Measurements from ENCODE around the gene VAMP3.
A peak's percentile ranks its signal among the peaks of the same experiment; 100 is the strongest.

The VAMP3 gene

DNA sequence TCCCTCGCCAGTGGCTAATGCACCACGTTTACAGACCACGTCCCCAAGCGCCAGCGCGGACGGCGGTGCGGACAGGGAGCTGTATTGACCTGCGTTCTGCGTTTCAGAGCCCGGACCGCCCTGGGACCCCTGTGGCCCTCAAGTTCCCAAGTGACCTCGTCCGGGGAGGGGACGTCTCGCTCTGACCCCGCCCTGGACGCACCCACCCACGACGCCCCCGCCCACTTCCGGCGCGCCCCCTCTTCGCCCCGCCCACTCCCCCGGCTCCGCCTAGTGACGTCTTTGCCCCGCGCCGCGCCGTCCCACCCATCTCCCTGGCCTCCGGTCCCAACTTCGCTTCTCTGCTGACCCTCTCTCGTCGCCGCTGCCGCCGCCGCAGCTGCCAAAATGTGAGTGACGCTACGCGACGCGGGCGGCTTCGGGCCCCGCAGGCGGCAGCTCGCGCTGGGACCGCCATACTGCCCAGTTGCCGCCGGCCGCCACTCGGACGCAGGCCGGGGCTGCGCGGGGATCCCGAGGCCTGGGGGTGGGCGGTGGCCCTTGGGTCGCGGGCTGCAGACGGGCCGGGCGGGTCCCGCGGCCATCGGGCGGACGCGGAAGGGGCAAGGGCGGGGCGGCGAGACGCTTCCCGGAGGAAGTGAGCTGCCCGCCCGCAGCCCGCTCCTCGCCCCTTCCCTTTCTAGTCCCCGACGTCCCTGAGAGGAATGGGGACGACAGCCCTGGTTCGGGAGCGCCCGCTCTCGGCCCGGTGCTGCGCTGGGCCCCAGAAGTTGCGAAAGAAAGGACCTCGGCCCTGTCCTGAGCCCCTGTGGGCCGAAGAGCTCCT, at the start of gene VAMP3:
VAMP3 (plus strand) TSS at position 300 of the 826 bp plus-strand sequence; CDS start at position 388, 88 bp downstream.
- TF ChIP-seq ZNF274 (IDR thresholded peaks at IDR 0.05; ENCODE audit: low read depth, low read length), result no peak
- H3K9ac ChIP-seq (ENCODE audit: insufficient read length, low read depth), result peak within 1 kb of the TSS; percentile 92
- H3K4me1 ChIP-seq (ENCODE audit: insufficient read depth, insufficient read length), result no peaks in the 10 kb centered on the region
- DNase-seq (ENCODE audit: low read depth, low spot score), result no peak
- H3K9me3 ChIP-seq (ENCODE audit: insufficient read depth, low read length), result no peaks in the 10 kb centered on the region
- peak within 1 kb of the TSS; percentile 86 for H3K4me3 ChIP-seq (ENCODE audit: insufficient read length, low read depth)
- peaks cover 27% of the 10 kb centered on the region for H3K36me3 ChIP-seq (ENCODE audit: insufficient read depth, insufficient read length, low read length)
- H3K27me3 ChIP-seq (ENCODE audit: insufficient read depth, insufficient read length), result no peaks in the 10 kb centered on the region

DNA sequence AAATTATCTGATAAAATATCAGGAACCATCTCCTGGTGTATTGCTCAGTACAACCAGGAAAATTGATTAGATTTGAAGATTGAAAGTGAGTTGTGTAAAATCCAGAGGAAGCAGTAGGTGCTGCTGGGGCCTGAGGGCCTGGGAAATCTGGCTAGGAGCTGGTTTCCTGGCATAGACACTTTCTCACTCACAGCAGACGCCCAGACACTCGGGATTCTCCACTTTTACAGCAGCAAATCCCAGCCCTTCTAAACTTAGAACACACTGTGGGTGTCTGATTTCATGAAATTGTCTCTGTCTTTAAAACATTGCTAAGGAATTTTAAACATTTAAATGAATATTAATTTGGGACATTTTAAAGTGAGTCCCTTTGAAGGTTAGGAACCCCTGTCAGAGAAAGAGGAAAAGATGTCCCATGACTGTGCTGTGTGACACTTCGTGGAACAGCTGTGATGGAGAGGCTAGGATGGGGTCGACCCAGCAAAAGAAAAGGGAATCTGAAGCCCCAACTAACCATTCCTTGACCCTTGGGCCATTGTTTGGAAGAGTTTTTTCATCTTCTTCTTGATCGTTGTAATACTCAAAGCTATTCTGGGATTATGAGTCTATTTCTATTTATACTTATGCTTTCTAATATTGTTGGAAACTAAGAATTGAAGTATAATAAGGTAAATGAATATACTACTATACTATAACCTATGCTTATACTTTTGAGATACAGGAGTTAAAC, 49.0 kb upstream of the VAMP3 start:
- no peak for TF ChIP-seq ZNF274 (IDR thresholded peaks at IDR 0.05; ENCODE audit: low read depth, low read length)
- no peak for TF ChIP-seq SUZ12 (IDR thresholded peaks at IDR 0.05; ENCODE audit: extremely low read depth, insufficient read depth, insufficient read length)
- TF ChIP-seq YY1 (IDR thresholded peaks at IDR 0.05; ENCODE audit: insufficient read depth, insufficient read length), result no peak
- no peaks in the 10 kb centered on the region for H3K9me3 ChIP-seq (ENCODE audit: insufficient read depth, low read length)
- no peaks in the 10 kb centered on the region for H3K27me3 ChIP-seq (ENCODE audit: insufficient read depth, insufficient read length)
- no peak for DNase-seq (ENCODE audit: low read depth, low spot score)
- no peaks in the 10 kb centered on the region for H3K4me1 ChIP-seq (ENCODE audit: insufficient read depth, insufficient read length)
- H3K36me3 ChIP-seq (ENCODE audit: insufficient read depth, insufficient read length, low read length), result peaks cover 4% of the 10 kb centered on the region
- H3K9ac ChIP-seq (ENCODE audit: insufficient read length, low read depth), result no peak overlapping the region
- no peak overlapping the region for H3K4me3 ChIP-seq (ENCODE audit: insufficient read length, low read depth)

- Histone ChIP-seq H3K27me3 (ENCODE audit: insufficient read depth, insufficient read length) (no peaks in the 10 kb centered on the region), H3K9me3 (ENCODE audit: insufficient read depth, low read length) (no peaks in the 10 kb centered on the region), H3K4me3 (ENCODE audit: insufficient read length, low read depth) (no peak overlapping the region), H3K9ac (ENCODE audit: insufficient read length, low read depth) (no peak overlapping the region), H3K4me1 (ENCODE audit: insufficient read depth, insufficient read length) (no peaks in the 10 kb centered on the region), H3K36me3 (ENCODE audit: insufficient read depth, insufficient read length, low read length) (peaks cover 4% of the 10 kb centered on the region)
- TF ChIP-seq SUZ12 (IDR thresholded peaks at IDR 0.05; ENCODE audit: extremely low read depth, insufficient read depth, insufficient read length) (no peak), YY1 (IDR thresholded peaks at IDR 0.05; ENCODE audit: insufficient read depth, insufficient read length) (no peak), ZNF274 (IDR thresholded peaks at IDR 0.05; ENCODE audit: low read depth, low read length) (no peak)
- DNase-seq (ENCODE audit: low read depth, low spot score), result no peak
Observed at GRCh38 chr1:7722670-7723012, 48.5 kb upstream of the VAMP3 start.

GRCh38 chr1:7726623-7727022, 44.5 kb upstream of the VAMP3 start:
- DNase-seq (ENCODE audit: low read depth, low spot score), result no peak
- TF ChIP-seq YY1 (IDR thresholded peaks at IDR 0.05; ENCODE audit: insufficient read depth, insufficient read length) (no peak), ZNF274 (IDR thresholded peaks at IDR 0.05; ENCODE audit: low read depth, low read length) (no peak), SUZ12 (IDR thresholded peaks at IDR 0.05; ENCODE audit: extremely low read depth, insufficient read depth, insufficient read length) (no peak)
- Histone ChIP-seq H3K9ac (ENCODE audit: insufficient read length, low read depth) (no peak overlapping the region), H3K27me3 (ENCODE audit: insufficient read depth, insufficient read length) (no peaks in the 10 kb centered on the region), H3K9me3 (ENCODE audit: insufficient read depth, low read length) (no peaks in the 10 kb centered on the region), H3K4me1 (ENCODE audit: insufficient read depth, insufficient read length) (peaks cover 3% of the 10 kb centered on the region), H3K4me3 (ENCODE audit: insufficient read length, low read depth) (no peak overlapping the region), H3K36me3 (ENCODE audit: insufficient read depth, insufficient read length, low read length) (no peaks in the 10 kb centered on the region)

DNA sequence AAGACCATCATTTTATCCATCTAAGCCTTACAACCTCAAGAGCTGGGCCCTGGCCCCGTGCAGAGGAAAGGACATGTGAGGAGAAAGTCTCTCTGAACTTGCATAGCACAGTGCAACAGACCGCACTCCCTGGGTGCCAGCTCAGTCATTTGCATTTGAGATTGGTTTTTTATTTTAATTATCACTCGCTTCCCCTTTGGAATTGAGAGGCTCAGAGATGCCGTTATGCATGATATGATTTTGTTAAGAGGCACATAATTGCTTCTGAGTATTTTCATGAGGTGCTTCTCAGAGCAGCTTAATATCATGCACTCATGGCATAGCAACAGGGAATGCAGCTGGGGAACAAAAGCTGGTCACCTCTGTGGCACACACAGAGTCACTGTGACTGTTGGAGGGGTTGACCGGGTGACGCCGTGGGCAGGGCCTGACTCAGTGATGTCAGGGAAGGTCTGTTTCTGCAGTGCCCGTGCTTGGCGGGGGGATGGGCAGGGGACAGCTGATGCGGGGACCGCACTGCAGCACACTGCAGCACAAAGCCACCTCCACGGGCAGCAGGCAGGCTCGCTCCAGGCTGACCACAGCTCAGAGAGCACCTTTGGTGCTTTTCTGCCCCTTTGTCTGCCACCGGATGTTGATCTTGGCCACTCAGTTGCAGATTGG, 43.2 kb upstream of the VAMP3 start:
- peaks cover 4% of the 10 kb centered on the region for H3K36me3 ChIP-seq (ENCODE audit: insufficient read depth, insufficient read length, low read length)
- no peaks in the 10 kb centered on the region for H3K27me3 ChIP-seq (ENCODE audit: insufficient read depth, insufficient read length)
- DNase-seq (ENCODE audit: low read depth, low spot score), result no peak
- H3K4me3 ChIP-seq (ENCODE audit: insufficient read length, low read depth), result no peak overlapping the region
- no peaks in the 10 kb centered on the region for H3K9me3 ChIP-seq (ENCODE audit: insufficient read depth, low read length)
- H3K4me1 ChIP-seq (ENCODE audit: insufficient read depth, insufficient read length), result peaks cover 3% of the 10 kb centered on the region
- no peak overlapping the region for H3K9ac ChIP-seq (ENCODE audit: insufficient read length, low read depth)
- no peak for TF ChIP-seq ZNF274 (IDR thresholded peaks at IDR 0.05; ENCODE audit: low read depth, low read length)
- TF ChIP-seq YY1 (IDR thresholded peaks at IDR 0.05; ENCODE audit: insufficient read depth, insufficient read length), result no peak
- TF ChIP-seq SUZ12 (IDR thresholded peaks at IDR 0.05; ENCODE audit: extremely low read depth, insufficient read depth, insufficient read length), result no peak

- H3K36me3 ChIP-seq (ENCODE audit: insufficient read depth, insufficient read length, low read length), result peaks cover 4% of the 10 kb centered on the region
- H3K4me1 ChIP-seq (ENCODE audit: insufficient read depth, insufficient read length), result peaks cover 3% of the 10 kb centered on the region
- no peak for TF ChIP-seq YY1 (IDR thresholded peaks at IDR 0.05; ENCODE audit: insufficient read depth, insufficient read length)
- DNase-seq (ENCODE audit: low read depth, low spot score), result no peak
- no peak overlapping the region for H3K4me3 ChIP-seq (ENCODE audit: insufficient read length, low read depth)
- no peak overlapping the region for H3K9ac ChIP-seq (ENCODE audit: insufficient read length, low read depth)
- H3K9me3 ChIP-seq (ENCODE audit: insufficient read depth, low read length), result no peaks in the 10 kb centered on the region
- H3K27me3 ChIP-seq (ENCODE audit: insufficient read depth, insufficient read length), result no peaks in the 10 kb centered on the region
Observed at GRCh38 chr1:7729761-7730160, 41.3 kb upstream of the VAMP3 start.

DNA sequence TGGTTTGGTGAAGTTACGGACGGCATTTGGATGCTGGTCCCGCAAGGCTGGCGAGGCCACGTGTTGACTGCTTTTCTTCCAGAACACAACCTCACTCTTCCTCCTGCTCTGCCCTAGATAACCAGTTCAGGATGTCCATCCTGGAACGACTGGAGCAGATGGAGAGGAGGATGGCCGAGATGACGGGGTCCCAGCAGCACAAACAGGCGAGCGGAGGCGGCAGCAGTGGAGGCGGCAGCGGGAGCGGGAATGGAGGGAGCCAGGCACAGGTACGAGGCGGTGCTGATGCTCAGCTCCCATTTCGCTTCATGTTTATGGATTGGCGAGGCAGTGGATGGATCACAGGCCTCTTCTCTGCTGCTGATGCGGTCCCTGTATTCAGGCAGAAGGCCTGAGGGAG, 38.8 kb upstream of the VAMP3 start:
- TF ChIP-seq ZNF274 (IDR thresholded peaks at IDR 0.05; ENCODE audit: low read depth, low read length), result no peak
- no peak for TF ChIP-seq YY1 (IDR thresholded peaks at IDR 0.05; ENCODE audit: insufficient read depth, insufficient read length)
- DNase-seq (ENCODE audit: low read depth, low spot score), result no peak
- H3K9me3 ChIP-seq (ENCODE audit: insufficient read depth, low read length), result no peaks in the 10 kb centered on the region
- H3K27me3 ChIP-seq (ENCODE audit: insufficient read depth, insufficient read length), result no peaks in the 10 kb centered on the region
- peaks cover 19% of the 10 kb centered on the region for H3K36me3 ChIP-seq (ENCODE audit: insufficient read depth, insufficient read length, low read length)
- H3K9ac ChIP-seq (ENCODE audit: insufficient read length, low read depth), result no peak overlapping the region
- no peak overlapping the region for H3K4me3 ChIP-seq (ENCODE audit: insufficient read length, low read depth)
- peaks cover 3% of the 10 kb centered on the region for H3K4me1 ChIP-seq (ENCODE audit: insufficient read depth, insufficient read length)
